Islet of Langerhans (tissue), 1 donor: ENCODE measurements around the gene GALNT11.
"Not testable (repeated sequence)": the region's sequence is repeated elsewhere in the genome, so short reads cannot be mapped to it uniquely, and the experiment has no call there.

ENCODE experiments used
- FAIRE-seq: peaks from one replicate; lab custom pipeline; 2011; peaks lifted over from hg19 to GRCh38; lab: Jason Lieb, UNC

Gene GALNT11

DNA sequence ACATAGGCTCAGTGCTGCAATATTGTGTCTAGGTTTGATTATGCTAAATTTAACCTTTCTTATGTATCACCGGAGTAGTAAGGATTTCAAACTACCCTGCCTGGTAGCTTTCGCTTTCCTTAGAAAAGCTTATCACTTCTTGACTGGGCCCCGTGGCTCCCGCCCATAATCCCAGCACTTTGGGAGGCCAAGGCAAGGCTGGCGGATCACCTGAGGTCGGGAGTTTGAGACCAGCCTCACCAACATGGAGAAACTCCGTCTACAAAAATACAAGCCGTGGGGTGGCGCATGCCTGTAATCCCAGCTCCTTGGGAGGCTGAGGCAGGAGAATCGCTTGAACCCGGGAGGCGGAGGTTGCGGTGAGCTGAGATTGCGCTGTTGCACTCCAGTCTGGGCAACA is 49.9 kb downstream of the GALNT11 start:
- FAIRE-seq: not testable (repeated sequence)

DNA sequence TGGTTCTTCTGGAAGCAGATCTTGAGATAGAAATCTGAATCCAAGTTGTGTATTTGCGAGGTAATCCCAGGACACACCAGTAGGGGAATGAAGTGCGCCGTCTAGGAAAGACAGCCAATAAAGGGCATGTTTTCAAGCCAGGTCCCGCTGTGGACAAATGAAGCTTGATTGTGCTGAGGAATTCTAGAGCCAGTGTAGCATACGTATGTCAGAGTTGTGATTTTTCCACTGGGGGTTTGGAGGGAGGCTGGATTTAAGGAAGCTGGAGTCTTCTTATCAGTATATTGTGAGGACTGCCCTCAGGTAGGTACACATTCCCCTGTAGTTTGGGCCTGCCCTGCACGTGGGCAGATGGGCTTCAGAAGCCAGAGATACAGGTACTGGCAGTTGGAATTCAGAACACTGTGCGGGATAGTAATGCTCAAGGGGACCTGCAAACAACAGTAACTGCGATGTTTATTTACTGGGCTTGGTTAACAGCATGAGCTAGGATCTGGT is 50.9 kb downstream of the GALNT11 start:
- no peak for FAIRE-seq

DNA sequence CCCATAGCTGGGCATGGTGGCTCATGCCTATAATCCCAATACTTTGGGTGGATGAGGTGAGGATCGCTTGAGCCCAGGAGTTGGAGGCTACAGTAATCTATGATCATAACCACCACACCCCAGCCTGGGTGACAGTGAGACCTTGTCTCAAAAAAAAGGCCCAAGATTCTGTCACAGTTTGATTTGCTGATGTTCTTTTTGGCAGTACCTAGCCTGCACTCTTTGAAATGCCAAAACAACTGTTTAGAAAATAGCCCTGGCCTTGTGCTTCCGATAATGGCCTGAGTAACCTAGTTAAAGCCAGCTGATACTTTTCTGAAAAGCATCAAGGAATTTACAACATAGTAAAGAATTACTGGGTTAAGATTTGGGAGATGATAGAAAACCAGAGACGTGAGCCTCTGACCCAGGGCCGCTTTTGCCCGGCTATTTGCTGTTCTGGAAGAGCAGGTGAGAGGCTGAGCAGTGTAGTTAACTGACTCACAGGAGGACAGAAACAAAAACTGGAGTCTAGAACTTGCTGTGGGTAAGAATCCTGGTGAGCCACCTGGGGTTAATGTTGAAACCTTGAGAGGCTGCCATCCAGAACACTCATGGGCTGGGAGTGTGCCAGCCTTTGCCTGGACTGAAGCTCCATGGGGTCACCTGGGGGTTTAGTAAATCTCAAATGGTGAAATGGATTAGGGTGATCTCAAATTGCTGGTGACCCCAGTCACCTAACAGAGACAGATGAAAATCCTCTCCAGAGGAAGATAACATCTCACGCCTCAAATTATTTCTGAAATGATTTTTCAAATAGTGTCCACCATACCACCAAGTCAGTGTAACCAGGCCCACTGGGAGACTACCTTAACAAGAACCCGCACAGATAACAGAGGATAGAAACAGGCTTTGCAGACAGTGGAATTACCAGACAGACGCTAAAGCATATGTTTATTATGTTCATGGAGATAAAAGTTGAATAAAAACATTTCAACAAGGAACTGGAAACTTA is 51.8 kb downstream of the GALNT11 start:
- FAIRE-seq: no peak

DNA sequence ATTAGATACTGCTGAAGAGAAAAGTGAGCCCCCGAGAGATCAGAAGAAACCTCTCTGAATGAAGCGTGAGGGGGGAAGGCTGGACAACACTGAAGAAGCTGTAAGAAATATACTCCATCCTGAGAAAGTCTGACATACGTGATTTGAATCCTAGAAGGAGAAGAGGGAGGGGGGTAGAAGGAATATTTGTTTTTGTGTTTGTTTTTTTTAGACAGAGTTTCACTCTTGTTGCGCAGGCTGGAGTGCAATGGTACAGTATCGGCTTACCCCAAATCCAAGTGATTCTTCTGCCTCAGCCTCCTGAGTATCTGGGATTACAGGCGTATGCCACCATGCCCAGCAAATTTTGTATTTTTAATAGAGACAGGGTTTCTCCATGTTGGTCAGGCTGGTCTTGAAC is 52.6 kb downstream of the GALNT11 start:
- FAIRE-seq: no peak

DNA sequence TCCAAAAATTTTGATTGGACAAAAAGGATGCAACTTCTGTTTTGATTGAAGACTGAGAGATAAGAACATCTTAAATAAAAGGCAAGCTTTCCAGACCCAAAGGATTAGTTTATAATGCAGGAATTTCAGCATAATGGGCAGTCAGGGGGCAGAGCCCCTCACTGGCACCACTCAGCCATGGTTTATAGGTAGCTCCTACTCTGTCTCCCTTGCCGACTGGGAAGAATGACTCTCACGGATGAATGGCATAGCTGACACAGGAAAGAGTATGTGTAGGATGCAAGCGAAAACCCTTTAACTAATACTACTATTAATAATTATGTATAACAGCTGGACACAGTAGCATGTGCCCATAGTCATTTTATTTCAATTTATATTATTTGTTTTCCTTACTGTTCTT is 53.3 kb downstream of the GALNT11 start:
- no peak for FAIRE-seq

DNA sequence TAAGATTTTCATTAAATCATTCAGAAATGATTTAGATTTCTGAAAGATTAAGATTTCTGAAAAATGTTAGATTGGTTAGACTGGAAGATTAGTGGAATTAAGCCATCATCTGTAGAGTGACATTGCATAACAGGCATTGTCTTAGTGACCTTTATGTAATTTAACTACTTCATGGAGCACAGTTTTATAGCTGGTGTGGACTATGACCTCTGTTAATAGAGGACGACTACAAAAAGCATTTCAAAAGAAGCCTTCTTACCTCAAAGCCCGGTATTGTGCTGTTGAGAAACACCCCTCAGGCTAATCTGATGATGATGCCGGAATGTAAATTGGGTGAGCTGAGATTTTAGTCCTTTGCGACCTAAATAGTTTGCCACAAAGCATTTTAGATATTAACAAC is 55.6 kb downstream of the GALNT11 start:
- no peak for FAIRE-seq

DNA sequence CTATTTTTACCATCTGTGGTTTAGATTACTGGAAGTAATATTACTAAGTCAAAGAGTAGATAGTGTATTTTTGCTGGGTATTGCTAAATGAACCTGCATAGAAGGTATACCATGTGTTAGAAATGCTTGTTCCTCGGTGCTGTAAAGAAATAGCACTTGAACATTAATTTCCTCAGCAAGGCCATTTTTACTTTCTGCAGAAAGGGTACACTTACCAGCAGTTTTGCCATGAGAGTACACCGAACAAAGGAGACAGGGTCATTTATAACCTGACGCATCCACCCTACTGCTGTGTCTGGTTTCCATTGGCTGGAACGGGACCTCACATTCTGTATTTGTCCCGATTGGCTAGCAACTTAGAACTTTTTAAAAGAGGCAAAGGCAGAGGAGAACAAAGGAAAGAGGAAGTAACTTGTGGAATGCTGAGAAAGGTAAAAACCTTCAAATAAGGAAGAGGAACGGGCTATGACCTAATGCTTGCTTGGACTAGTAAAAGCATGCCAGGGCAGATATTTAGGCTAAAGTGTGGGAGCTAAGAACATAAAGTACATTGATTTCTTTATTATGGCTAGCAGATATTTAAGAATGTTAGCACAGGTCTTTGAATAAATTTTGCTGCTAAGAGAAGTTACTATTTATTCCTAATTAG is 56.7 kb downstream of the GALNT11 start:
- FAIRE-seq: not testable (repeated sequence)

DNA sequence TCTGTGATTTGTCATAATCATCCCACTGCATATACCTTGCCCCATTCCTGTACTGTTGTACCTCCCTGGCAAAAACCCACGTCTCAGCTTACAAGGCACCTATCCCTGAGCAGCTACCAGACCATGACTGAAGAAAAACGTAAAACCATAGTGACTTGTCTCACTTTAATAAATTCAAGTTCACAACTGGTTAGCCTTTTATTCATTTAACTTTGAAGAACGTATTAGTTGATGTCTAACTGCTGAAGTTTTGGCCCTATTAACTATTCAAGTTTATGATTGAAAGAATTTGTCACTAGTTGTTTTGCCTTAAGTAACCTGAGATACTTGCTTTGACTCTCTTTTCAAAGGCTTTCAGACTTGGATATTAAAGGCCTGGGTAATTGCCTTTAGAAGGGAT is 59.7 kb downstream of the GALNT11 start:
- no peak for FAIRE-seq

DNA sequence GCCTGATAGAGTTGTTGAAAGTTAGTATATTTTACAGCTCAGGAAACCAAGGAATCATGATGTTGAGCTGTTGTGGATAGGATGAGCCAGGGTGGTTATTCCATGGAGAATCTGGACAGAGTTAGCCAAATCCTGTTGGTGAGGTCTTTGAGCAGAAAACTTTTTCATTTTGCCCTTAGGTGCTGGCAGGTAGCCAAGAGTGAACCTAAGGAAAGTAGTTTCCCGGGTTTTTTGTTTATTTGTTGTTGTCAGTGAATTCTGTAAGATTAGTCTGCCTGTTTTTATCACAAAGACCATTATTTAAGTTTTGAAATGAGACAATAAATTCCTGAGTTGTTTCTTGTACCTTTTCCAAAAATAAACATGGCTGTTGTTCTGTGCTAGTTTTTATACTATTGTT is 61.0 kb downstream of the GALNT11 start:
- no peak for FAIRE-seq

DNA sequence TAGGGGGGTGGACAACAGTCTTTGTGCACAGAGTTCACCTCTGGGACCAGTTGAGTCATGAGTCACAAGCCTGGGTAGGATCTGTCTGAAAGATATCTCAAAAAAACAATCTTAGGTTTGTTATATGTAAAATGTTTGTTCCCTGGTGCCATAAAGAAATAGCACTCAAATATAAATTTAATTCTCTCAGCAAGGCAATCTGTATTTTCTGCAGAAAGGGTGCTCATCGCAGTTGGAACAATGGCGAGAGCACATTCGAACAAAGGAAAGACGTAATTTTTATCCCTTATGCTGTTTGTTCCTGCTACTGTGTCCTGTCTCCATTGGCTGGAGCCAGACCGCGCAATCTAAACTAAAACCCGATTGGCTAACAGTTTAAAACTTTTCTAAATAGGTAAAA is 63.7 kb downstream of the GALNT11 start:
- FAIRE-seq: no peak

DNA sequence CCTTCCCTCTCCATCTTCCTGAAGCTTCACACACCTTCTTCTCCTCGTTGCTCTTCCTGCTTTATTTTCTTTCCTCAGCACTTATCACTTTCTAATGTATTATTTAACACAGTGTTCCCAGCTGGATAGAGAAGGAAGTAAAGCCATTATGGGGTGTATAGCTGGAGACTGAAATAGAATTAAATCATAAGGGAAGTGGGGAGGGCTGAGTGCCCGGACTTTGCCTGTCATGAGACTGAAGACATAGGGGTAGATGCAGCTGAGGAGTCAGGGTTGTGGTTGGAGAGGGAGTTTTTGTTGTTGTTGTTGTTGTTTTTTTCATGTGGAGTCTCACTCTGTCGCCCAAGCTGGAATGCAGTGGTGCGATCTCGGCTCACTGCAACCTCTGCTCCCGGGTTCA is 65.3 kb downstream of the GALNT11 start:
- no peak for FAIRE-seq

DNA sequence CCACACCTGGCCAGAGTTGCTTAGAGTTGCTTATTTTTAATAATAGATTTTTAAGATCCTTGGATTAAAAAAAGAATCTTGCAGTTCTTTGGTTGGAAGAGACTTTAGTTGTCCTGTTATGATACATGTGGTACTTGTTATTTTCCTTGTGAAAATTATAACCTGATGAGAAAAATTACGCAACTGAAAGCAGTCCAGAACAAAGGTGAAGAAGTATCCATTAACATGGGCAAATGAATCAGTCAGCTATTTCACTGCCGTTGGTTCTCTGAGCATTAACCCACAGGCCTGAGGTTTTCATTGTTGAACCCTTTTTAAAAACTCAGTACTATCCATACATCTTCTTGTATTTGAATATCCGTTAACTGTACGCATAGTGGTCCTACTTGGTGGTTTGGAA is 68.2 kb downstream of the GALNT11 start:
- FAIRE-seq: no peak

DNA sequence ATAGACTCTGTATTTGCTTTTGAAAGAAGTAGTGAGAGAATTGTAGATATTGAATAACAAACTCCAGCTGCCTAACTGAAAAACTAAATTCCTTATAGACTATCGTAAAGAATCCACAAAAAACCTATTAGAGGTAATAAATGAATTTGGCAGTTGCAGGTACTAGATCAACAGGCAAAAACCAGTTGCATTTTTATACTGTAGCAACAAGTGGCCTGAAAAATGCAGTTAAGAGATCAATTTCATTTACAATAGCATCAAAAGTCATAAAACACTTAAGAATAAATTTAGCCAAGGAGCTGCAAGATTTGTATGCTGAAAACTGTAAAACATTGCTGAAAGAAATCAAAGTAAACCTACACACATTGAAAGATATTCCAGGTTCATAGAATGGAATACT is 70.3 kb downstream of the GALNT11 start:
- no peak for FAIRE-seq

DNA sequence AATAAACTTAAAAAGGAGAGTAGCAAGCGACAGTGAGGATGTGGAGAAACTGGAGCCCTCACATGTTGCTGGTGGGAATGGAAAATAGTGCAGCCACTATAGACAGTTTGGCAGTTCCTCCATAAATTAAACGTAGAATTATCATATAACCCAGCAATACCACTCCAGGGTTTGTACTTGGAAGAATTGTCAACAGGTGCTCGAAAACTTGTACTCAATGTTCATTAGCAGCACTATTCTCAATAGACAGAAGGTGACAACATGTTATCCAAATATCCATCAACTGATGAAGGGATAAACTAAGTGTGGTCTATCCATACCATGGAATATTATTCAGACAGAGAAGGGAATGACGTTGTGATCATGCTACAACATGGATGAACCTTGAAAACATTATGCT is 71.9 kb downstream of the GALNT11 start:
- no peak for FAIRE-seq

DNA sequence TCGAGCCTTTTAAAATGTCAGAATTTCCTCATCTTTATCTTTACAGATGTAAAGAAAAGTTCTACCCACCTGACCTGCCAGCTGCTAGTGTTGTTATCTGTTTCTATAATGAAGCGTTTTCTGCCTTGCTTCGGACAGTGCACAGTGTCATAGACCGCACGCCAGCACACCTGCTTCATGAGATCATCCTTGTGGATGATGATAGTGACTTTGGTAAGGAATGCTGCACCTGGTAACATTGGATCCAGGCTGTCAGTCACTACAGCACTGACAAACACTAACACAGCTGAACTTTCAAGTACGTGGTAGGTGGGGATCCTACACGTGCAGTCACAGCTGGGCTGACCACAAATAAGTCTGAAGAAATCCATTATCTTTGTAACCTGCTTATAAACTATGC is 77.6 kb downstream of the GALNT11 start:
- no peak for FAIRE-seq

DNA sequence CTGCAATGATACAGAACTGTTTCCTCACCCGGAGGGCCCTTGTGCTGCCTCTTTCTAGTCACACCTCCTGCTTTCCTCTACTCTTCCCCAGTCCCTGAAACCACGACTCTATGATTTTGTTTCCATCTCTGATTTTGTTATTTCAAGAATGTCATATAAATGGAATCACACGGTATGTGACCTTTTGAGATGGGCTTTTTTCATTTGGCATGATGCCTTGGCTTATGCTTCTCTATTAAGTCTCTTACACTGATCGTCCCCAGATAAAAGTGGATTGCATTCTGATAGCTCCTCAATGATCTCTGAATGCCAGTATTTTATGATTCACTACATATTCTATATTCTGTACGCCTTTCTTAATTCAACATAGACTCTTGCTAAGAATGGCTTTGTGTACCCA is 78.2 kb downstream of the GALNT11 start:
- FAIRE-seq: no peak

DNA sequence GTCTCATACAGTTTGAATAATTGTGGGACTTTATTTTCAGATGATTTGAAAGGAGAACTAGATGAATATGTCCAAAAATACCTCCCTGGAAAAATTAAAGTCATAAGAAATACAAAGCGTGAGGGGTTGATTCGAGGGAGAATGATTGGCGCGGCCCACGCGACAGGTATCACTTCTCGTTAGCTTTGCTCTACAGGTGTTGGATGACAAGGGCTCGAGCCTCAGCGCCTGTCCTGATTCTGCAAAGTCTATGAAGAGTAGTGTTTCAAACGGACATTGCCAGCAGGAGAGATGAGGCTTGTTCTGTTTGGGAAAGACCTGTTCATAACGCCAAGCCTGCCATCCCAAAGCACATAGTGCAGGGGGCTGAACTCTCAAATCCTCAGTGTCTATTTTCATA is 79.7 kb downstream of the GALNT11 start:
- FAIRE-seq: no peak

DNA sequence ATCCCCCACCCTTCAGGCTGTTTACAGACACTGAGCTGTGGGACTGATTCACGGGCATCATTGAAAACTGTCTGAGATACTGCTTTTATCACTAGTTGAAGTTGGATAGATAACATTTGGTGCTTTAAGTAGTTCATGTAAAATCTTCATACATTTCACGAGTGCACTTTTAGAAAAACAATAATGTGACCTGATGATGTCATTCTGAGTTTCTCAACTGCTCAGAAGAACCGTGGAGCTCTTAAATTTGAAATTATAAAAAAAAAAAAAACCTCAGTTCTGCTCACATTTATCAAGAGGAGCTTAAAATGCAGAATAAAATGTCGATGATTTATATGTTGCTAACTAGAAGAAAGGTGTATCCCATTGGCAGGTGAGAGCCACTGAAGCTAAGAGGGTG is 81.5 kb downstream of the GALNT11 start:
- FAIRE-seq: no peak

DNA sequence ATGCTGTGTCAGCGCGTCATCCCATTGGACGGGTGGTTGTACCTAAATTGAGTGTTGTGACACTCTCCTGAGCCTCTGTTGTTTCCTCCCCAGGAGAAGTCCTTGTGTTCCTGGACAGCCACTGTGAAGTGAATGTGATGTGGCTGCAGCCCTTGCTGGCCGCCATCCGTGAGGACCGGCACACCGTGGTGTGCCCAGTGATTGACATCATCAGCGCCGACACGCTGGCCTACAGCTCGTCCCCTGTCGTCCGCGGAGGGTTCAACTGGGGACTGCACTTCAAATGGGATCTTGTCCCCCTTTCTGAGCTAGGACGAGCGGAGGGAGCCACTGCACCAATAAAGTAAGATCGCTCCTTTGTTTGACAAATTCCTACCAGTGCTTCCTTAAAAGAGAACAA is 82.5 kb downstream of the GALNT11 start:
- no peak for FAIRE-seq

DNA sequence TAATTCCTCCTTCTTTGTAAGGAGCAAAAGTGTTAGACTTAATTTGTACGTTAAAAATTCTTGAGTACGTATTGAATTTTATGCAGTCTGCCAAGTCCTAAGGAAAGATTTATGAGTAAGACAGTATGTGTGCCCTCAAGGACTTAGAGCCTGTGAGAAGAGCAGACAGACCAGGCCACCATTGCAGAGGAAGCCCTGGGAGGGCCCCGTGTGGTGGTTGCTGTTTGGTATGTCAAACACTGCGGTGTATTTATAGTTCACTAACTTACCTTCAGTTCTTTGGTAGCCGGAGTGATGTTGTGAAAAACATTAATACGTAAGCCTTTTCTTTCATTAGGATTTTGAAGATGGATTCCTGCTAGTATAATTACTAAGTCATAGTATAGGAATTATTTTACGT is 82.9 kb downstream of the GALNT11 start:
- FAIRE-seq: no peak

DNA sequence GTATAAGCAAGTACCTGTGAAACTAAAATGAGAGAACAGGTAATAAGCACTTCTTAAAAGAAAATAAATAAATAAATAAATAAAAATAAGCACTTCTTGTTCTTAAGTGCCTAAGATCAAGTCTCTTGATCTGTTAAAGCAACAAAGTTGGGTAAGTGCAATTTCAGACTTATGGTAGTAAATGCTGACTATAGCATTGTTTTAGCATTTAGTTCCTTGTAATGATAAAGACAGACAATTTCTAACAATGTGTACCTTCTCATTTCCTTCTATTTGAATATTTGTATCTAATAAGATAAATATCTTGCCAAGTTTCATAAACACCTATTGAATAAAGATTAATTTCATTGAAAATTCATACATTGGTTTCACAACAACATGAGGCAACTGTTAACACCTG is 87.4 kb downstream of the GALNT11 start:
- no peak for FAIRE-seq

DNA sequence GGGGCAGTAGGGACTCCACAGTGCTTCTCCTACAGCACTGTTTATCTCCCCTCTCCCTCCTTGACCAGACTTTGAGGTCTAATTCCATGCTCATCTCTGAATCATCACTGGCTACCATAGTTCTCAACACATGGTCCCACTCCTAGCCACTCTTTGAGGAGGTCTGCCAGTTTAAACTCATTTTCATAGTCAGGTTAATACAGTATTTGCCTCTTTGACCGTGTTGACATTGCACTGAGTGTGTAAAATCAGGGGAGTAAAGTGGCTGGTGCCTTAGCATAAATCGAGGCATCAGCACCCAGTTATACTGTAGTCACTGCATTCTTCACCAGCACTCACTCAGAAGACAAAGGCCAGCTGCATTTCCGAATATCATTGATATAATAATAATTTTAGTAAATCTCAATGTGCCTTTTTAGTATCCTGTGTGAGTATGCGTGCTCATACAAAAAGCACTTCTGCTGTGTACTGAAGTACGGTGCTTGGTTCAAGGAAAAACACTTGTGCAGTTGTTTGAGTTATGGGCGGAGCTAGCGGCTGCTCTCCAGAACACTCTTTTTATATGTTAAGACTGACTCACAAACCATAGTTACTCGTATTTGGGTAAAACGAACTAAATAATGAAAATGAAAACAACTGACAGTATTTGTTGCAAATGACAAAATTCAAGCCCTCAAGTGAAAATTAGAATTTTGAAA is 89.7 kb downstream of the GALNT11 start:
- FAIRE-seq: no peak

DNA sequence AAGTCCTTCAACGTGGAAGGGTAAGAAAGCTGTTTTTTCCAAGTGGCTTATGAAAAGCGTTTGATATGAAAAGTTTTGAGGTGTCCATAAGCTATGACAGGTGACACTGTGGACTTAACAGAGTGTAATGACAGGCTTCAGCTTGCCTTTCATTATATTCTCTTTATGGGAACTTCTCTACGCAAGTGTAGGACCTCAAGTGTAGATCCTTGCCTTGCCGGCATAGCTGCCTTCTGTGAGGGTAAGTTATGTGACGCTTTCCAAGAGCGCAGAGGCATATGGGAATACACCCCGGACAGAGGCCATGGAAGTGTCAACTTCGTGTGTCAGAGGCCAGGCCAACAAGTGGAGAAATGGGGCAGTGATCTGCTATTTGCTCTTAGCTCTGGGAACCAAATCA is 91.9 kb downstream of the GALNT11 start:
- FAIRE-seq: no peak
